ENCODE measurements around the gene C3orf85.

DNA sequence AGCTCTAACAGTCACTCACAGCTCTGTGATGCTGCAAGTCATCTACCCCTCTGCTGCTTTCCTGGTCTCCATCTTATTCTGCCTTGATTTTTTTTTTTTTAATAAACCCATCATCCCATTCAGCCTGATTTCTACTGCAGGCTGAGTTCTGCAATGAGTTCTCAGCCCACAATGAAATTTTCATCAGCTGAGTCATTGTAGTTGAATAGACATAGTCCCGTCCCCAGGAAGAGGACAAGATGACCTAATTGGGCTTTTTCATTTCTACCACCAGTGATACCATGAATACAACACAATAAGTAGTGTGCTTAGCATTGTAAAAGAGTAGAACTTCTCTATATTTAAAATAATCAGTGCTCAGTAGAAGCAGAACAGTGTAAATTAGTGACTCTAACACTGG lies 59.3 kb downstream of the C3orf85 start:
- TF ChIP-seq, protein P1, sequence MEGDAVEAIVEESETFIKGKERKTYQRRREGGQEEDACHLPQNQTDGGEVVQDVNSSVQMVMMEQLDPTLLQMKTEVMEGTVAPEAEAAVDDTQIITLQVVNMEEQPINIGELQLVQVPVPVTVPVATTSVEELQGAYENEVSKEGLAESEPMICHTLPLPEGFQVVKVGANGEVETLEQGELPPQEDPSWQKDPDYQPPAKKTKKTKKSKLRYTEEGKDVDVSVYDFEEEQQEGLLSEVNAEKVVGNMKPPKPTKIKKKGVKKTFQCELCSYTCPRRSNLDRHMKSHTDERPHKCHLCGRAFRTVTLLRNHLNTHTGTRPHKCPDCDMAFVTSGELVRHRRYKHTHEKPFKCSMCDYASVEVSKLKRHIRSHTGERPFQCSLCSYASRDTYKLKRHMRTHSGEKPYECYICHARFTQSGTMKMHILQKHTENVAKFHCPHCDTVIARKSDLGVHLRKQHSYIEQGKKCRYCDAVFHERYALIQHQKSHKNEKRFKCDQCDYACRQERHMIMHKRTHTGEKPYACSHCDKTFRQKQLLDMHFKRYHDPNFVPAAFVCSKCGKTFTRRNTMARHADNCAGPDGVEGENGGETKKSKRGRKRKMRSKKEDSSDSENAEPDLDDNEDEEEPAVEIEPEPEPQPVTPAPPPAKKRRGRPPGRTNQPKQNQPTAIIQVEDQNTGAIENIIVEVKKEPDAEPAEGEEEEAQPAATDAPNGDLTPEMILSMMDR (optimal IDR thresholded peaks at IDR 0.05 in 1 of 3, IDR thresholded peaks at IDR 0.05 in 1 of 3, conservative IDR thresholded peaks at IDR 0.05 in 1 of 3; ENCODE audit: extremely low read depth in 1 of 3, insufficient read depth in 2 of 3, low read length in 3 of 3): no peak
- no peak for TF ChIP-seq EZH2 (IDR thresholded peaks at IDR 0.05; ENCODE audit: low read length)
